GM12878 (cell line): ENCODE results near the gene SEMA4G. TPM values are rescaled to one million over a fixed set of nuclear protein-coding genes. Genes with fewer than 3 reads are reported as not detected.

Experiments
- ATAC-seq: fragments of 200-7000 bp; cut with Tn5 transposase; 3 replicates; pipeline ENCODE4 v1.9.1; 2020; ENCODE audit warnings: mild to moderate bottlenecking, moderate library complexity
- BruUV-seq: library from RNA; stranded (reverse); fragments of 400-500 nt; replicated peaks from 2 replicates; lab custom pipeline; 2021; lab: Mats Ljungman, UMichigan
- CTCF ChIA-PET: fragments of 300-600 bp; sonication (Branson Sonifier 250); formaldehyde crosslinking; extraction: SDS; loops from one replicate; lab custom pipeline; 2021; ENCODE audit warnings: inconsistent platforms; lab: Yijun Ruan, JAX
- POLR2A ChIA-PET: fragments of 350-600 bp; formaldehyde crosslinking; extraction: SDS; loops from one replicate; lab custom pipeline; 2021; ENCODE audit warnings: inconsistent platforms; lab: Charles Lee
- RAD21 ChIA-PET: fragments of 300-600 bp; sonication (Branson Sonifier 250); formaldehyde crosslinking; loops from one replicate; lab custom pipeline; 2023; ENCODE audit warnings: antibody characterized with exemption; ENCODE audit not compliant: unreplicated experiment; lab: Charles Lee
- SMC1A ChIA-PET: fragments of 300-600 bp; sonication (Branson Sonifier 250); formaldehyde crosslinking; loops from one replicate; lab custom pipeline; 2023; ENCODE audit not compliant: unreplicated experiment, uncharacterized antibody; lab: Charles Lee
- DNase-seq: peaks from one replicate; pipeline ENCODE4 v3.0.0-alpha.2; 2011; ENCODE audit warnings: low read depth, low spot score
- FAIRE-seq: peaks from 3 replicates; lab custom pipeline; 2011; peaks lifted over from hg19 to GRCh38; lab: Jason Lieb, UNC
- H2AFZ ChIP-seq: 2 replicates; pipeline ENCODE4 v1.6.0; 2011; ENCODE audit warnings: low read depth, low read length, control low read depth; ENCODE audit not compliant: control insufficient read depth
- H3K27ac ChIP-seq: 2 replicates; pipeline ENCODE4 v1.5.1; 2011; ENCODE audit warnings: control low read depth; ENCODE audit not compliant: control insufficient read depth, insufficient read depth
- H3K27me3 ChIP-seq, 2 experiments: replicated peaks in 1 of 2; 2 replicates each; pipeline versions ENCODE4 v1.6.0 to v1.6.1; 2011; ENCODE audit warnings: low read length in 1 of 2; ENCODE audit not compliant: control insufficient read depth in 2 of 2, insufficient read depth in 2 of 2
- H3K36me3 ChIP-seq, 2 experiments: 2 replicates each; pipeline ENCODE4 v1.5.1; 2011; ENCODE audit warnings: low read length in 1 of 2; ENCODE audit not compliant: control insufficient read depth in 2 of 2, insufficient read depth in 2 of 2
- H3K4me1 ChIP-seq: 2 replicates; pipeline ENCODE4 v1.6.1; 2011; ENCODE audit warnings: mild to moderate bottlenecking, low read length, moderate library complexity, mixed read lengths; ENCODE audit not compliant: control insufficient read depth, insufficient read depth
- H3K4me2 ChIP-seq: 2 replicates; pipeline ENCODE4 v1.6.0; 2011; ENCODE audit warnings: control low read depth; ENCODE audit not compliant: control insufficient read depth, insufficient read depth
- H3K4me3 ChIP-seq: fragments of 200-600 bp; sonication (generic); 2 replicates; pipeline ENCODE4 v1.5.1; 2016
- H3K79me2 ChIP-seq: 2 replicates; pipeline ENCODE4 v1.6.0; 2011; ENCODE audit warnings: low read length; ENCODE audit not compliant: control insufficient read depth, insufficient read depth
- H3K9ac ChIP-seq: 2 replicates; pipeline ENCODE4 v1.8.0; 2011; ENCODE audit warnings: low read length, control low read depth, mixed read lengths; ENCODE audit not compliant: control insufficient read depth, insufficient read depth
- H3K9me3 ChIP-seq: replicated peaks from 3 replicates; pipeline ENCODE4 v1.5.1; 2011; ENCODE audit warnings: mild to moderate bottlenecking, low read length; ENCODE audit not compliant: control insufficient read depth, insufficient read depth
- H4K20me1 ChIP-seq: 2 replicates; pipeline ENCODE4 v1.6.0; 2011; ENCODE audit not compliant: control insufficient read depth, insufficient read depth
- ATF7 ChIP-seq: fragments of 450-650 bp; IDR thresholded peaks from 2 replicates; pipeline ENCODE4 v1.6.1; 2016; ENCODE audit warnings: low read depth, mild to moderate bottlenecking
- BHLHE40 ChIP-seq, 2 experiments: fragments of 450-650 bp in 1 of 2; IDR thresholded peaks; 2 replicates each; pipeline ENCODE4 v1.6.1; 2011 to 2017; ENCODE audit warnings: low read depth in 2 of 2, borderline replicate concordance in 1 of 2, improper control_type of control experiment in 1 of 2, low read length in 1 of 2, mild to moderate bottlenecking in 1 of 2
- DPF2 ChIP-seq: fragments of 450-650 bp; IDR thresholded peaks from 2 replicates; pipeline ENCODE4 v1.6.1; 2017; ENCODE audit warnings: mild to moderate bottlenecking
- E2F8 ChIP-seq: fragments of 450-650 bp; IDR thresholded peaks from 2 replicates; pipeline ENCODE4 v1.6.1; 2018; ENCODE audit warnings: mild to moderate bottlenecking, low read depth, moderate library complexity; ENCODE audit not compliant: partially characterized antibody
- EED ChIP-seq: sonication (generic); IDR thresholded peaks from 2 replicates; pipeline ENCODE4 v1.6.1; 2016; ENCODE audit warnings: antibody characterized with exemption, low read depth
- GATAD2B ChIP-seq: fragments of 450-650 bp; conservative IDR thresholded peaks from 2 replicates; pipeline ENCODE4 v1.6.1; 2017; ENCODE audit warnings: low read depth, mild to moderate bottlenecking, moderate library complexity
- HCFC1 ChIP-seq: fragments of 150-350 bp; IDR thresholded peaks from 2 replicates; pipeline ENCODE4 v1.6.1; 2014; ENCODE audit warnings: low read length
- IKZF1 ChIP-seq: fragments of 450-650 bp; conservative IDR thresholded peaks from 2 replicates; pipeline ENCODE4 v1.6.1; 2017; ENCODE audit warnings: antibody characterized with exemption, mild to moderate bottlenecking
- JUND ChIP-seq: IDR thresholded peaks from 2 replicates; pipeline ENCODE4 v1.6.1; 2012; ENCODE audit warnings: low read depth, mild to moderate bottlenecking, low read length, improper control_type of control experiment, moderate library complexity
- NFIC ChIP-seq: IDR thresholded peaks from 2 replicates; pipeline ENCODE4 v1.6.1; 2012; ENCODE audit warnings: low read depth, mild to moderate bottlenecking, inconsistent platforms, low read length, moderate library complexity
- PAX5 ChIP-seq: IDR thresholded peaks from 2 replicates; pipeline ENCODE4 v1.6.1; 2011; ENCODE audit warnings: low read depth, low read length, borderline replicate concordance
- PAX8 ChIP-seq: fragments of 450-650 bp; IDR thresholded peaks from 2 replicates; pipeline ENCODE4 v1.6.1; 2017; ENCODE audit warnings: mild to moderate bottlenecking, moderate library complexity
- RAD21 ChIP-seq: IDR thresholded peaks from 2 replicates; pipeline ENCODE4 v1.6.1; 2011; ENCODE audit warnings: mild to moderate bottlenecking, low read depth, low read length, moderate library complexity; ENCODE audit not compliant: insufficient read depth
- RUNX3 ChIP-seq: IDR thresholded peaks from 2 replicates; pipeline ENCODE4 v1.6.1; 2012; ENCODE audit warnings: low read length, inconsistent platforms
- SIX5 ChIP-seq: IDR thresholded peaks from 2 replicates; pipeline ENCODE4 v1.6.1; 2011; ENCODE audit warnings: mild to moderate bottlenecking, low read depth, low read length, moderate library complexity; ENCODE audit not compliant: severe bottlenecking
- SKIL ChIP-seq: fragments of 450-650 bp; IDR thresholded peaks from 2 replicates; pipeline ENCODE4 v1.6.1; 2017; ENCODE audit warnings: mild to moderate bottlenecking, low read depth, inconsistent platforms; ENCODE audit not compliant: poor library complexity, severe bottlenecking
- SMARCA5 ChIP-seq: fragments of 450-650 bp; IDR thresholded peaks from 2 replicates; pipeline ENCODE4 v1.6.1; 2017; ENCODE audit warnings: mild to moderate bottlenecking
- SMC3 ChIP-seq: IDR thresholded peaks from 2 replicates; pipeline ENCODE4 v1.6.1; 2011; ENCODE audit warnings: low read length, improper control_type of control experiment, borderline replicate concordance
- ZNF217 ChIP-seq: fragments of 450-650 bp; IDR thresholded peaks from 2 replicates; pipeline ENCODE4 v1.6.1; 2017; ENCODE audit warnings: antibody characterized with exemption, mild to moderate bottlenecking
- WGBS: methylation state at CpG from one replicate; pipeline ENCODE4 v1.1.6; 2016; ENCODE audit warnings: low lambda C conversion rate; ENCODE audit not compliant: insufficient replicate concordance, insufficient coverage; ENCODE audit errors: missing lambda C conversion rate; 5-methylcytosine and 5-hydroxymethylcytosine counted together
- in situ Hi-C: fragments of 300-500 bp; cut with MboI; formaldehyde crosslinking; loops from 9 replicates; pipeline ENCODE4 v1.14.3; 2018; ENCODE audit warnings: mixed read lengths
- intact Hi-C: fragments of 100-400 bp; cut with micrococcal nuclease; formaldehyde crosslinking; loops from one replicate; pipeline ENCODE4 v1.14.2; 2022; ENCODE audit not compliant: unreplicated experiment
- polyA plus RNA-seq, 11 experiments: library from polyadenylated mRNA; depleted of rRNA in 4 of 11; unstranded in 6 of 11; stranded (reverse) in 5 of 11; fragments of >200 nt; fragmentation: Nextera tagmentation in 4 of 11; fragmentation: Illumina TruSeq in 1 of 11; extraction: Ambion mirVana in 4 of 11; extraction: Trizol in 1 of 11; gene quantifications; 1 replicate in 1 of 11; 2 replicates in 10 of 11; pipeline versions ENCODE4 v1.2.1 to v1.2.3, GENCODE V29; 2011 to 2016; ENCODE audit warnings: inconsistent platforms in 2 of 11, missing spikeins in 2 of 11, low read depth in 1 of 11
- total RNA-seq, 4 experiments: library from RNA; depleted of rRNA in 3 of 4; stranded (reverse); fragments of >200 nt in 3 of 4; fragmentation: Illumina TruSeq in 1 of 4; extraction: Trizol in 1 of 4; gene quantifications; 2 replicates each; pipeline versions ENCODE4 v1.2.1 to v1.2.3, GENCODE V29; 2013 to 2021

SEMA4G gene
- total and polyA plus RNA-seq, 10 of the 15 experiments (the other 5 are each of a cell fraction or from before 2014, with no cell fraction given): 0.09 to 2.3 (median 0.44) TPM; not detected in 4

- intact Hi-C loops (loop anchor here (1.0 kb wide), 1 partner anchor 13 kb away; the partner anchor contains the start of gene LZTS2), in situ Hi-C loops (no loop called here)
- Histone ChIP-seq H3K9ac (no peak overlapping the region), H3K79me2 (no peaks in the 10 kb centered on the region), H3K9me3 (no peaks in the 10 kb centered on the region), H3K4me2 (no peak overlapping the region), H4K20me1 (no peaks in the 10 kb centered on the region), H3K4me3 (no peak overlapping the region), H3K4me1 (peaks cover 3% of the 10 kb centered on the region; the same call in 1 of the 2 replicates), H3K36me3 (no peaks in the 10 kb centered on the region), H3K27ac (no peak overlapping the region), H2AFZ (no peak overlapping the region), H3K27me3 (peaks cover 3 to 8% of the 10 kb centered on the region in 2 experiments)
- RAD21 ChIA-PET: interaction anchor here (1.1 kb wide), 1 partner anchor 14 kb away, joined by 3 read pairs; no protein-coding TSS in a partner anchor
- POLR2A ChIA-PET: no interaction called here
- DNase-seq: peak; percentile 61
- peak; percentile 91 for ATAC-seq
- FAIRE-seq: peak; percentile 83
- BruUV-seq: no TSS peak
- WGBS: 13% methylated on average over 14 of the region's 14 CpGs
- CTCF ChIA-PET: interaction anchor here (1.1 to 2.2 kb wide), 5 partner anchors 10 to 99 kb away, joined by 3 to 8 read pairs (median 5); partner anchors contain the start of gene LZTS2
- SMC1A ChIA-PET: interaction anchor here (1.6 kb wide), 1 partner anchor 14 kb away, joined by 6 read pairs; no protein-coding TSS in a partner anchor
- no peak for TF ChIP-seq ZNF217
- peak; percentile 47 for TF ChIP-seq ATF7
- peak; percentile 71 for TF ChIP-seq IKZF1
- TF ChIP-seq PAX8: no peak
- peak; percentile 49; the same call in 1 of the 2 replicates for TF ChIP-seq GATAD2B
- no peak for TF ChIP-seq HCFC1
- peak; percentile 23 for TF ChIP-seq E2F8
- peak; percentile 40 for TF ChIP-seq RUNX3
- 0 out of 2 replicates have a peak, but pooled peaks have one; percentile 33 for TF ChIP-seq JUND
- peak; percentile 79 for TF ChIP-seq SMARCA5
- peak; percentile 45 for TF ChIP-seq SKIL
- TF ChIP-seq SMC3: peak; percentile 54; the same call in 1 of the 2 replicates
- peak; percentile 67 to 70; a peak in 3 of 4 replicates for TF ChIP-seq BHLHE40 (IDR thresholded peaks at IDR 0.05; ENCODE audit: borderline replicate concordance in 1 of 2, low read depth in 2 of 2, low read length in 1 of 2)
- peak; percentile 65 for TF ChIP-seq RAD21
- TF ChIP-seq EED: 0 out of 2 replicates have a peak, but pooled peaks have one; percentile 26
- TF ChIP-seq NFIC: no peak
- TF ChIP-seq DPF2: peak; percentile 59
- no peak for TF ChIP-seq SIX5
- TF ChIP-seq PAX5: peak; percentile 71; the same call in 1 of the 2 replicates
These were observed 43.4 kb downstream of the SEMA4G start for GRCh38 chr10:101012525-101013364.
